ENCODE data around the gene CEP120. TPM values are rescaled to one million over a fixed set of nuclear protein-coding genes. Genes with fewer than 3 reads are reported as not detected.

Gene CEP120
- total RNA-seq, 4 donors from 2014 or later, result 15.9 to 31.5 (median 23.6) TPM

- H3K9me3 ChIP-seq, result no peaks in the 10 kb centered on the region
- no peak overlapping the region for H3K27ac ChIP-seq
- DNase-seq (ENCODE audit: low spot score in 2 of 2), result no peak
- 61 to 65% methylated on average over 3 of the region's 3 CpGs for WGBS, 2 donors
- H3K4me1 ChIP-seq, result peaks cover 0 to 21% (median 0%) of the 10 kb centered on the region in 4 donors
- no peak overlapping the region for H3K4me3 ChIP-seq
- no peak for TF ChIP-seq EP300 (IDR thresholded peaks at IDR 0.05)
- TF ChIP-seq POLR2A (IDR thresholded peaks at IDR 0.05), result no peak
- TF ChIP-seq CTCF (IDR thresholded peaks at IDR 0.05), result no peak
- no peaks in the 10 kb centered on the region for H3K27me3 ChIP-seq
- H3K36me3 ChIP-seq, result no peaks in the 10 kb centered on the region
These were observed 27.8 kb upstream of the CEP120 start for GRCh38 chr5:123451047-123451446.

- peaks cover 0 to 21% (median 0%) of the 10 kb centered on the region in 4 donors for H3K4me1 ChIP-seq
- no peaks in the 10 kb centered on the region for H3K9me3 ChIP-seq
- TF ChIP-seq POLR2A (IDR thresholded peaks at IDR 0.05) (no peak), CTCF (IDR thresholded peaks at IDR 0.05) (no peak), EP300 (IDR thresholded peaks at IDR 0.05) (no peak)
- DNase-seq (ENCODE audit: low spot score in 2 of 2), result peak in 1 of 2 donors; percentile 46
- no peaks in the 10 kb centered on the region for H3K36me3 ChIP-seq
- H3K27ac ChIP-seq, result no peak overlapping the region
- H3K4me3 ChIP-seq, result no peak overlapping the region
- no peaks in the 10 kb centered on the region for H3K27me3 ChIP-seq
These were observed 27.4 kb upstream of the CEP120 start for GRCh38 chr5:123450640-123451039.

GRCh38 chr5:123450114-123450513, 26.9 kb upstream of the CEP120 start:
- 33 to 47% methylated on average over 1 of the region's 1 CpG for WGBS, 2 donors
- Histone ChIP-seq H3K36me3 (no peaks in the 10 kb centered on the region), H3K4me1 (peaks cover 0 to 21% (median 0%) of the 10 kb centered on the region in 4 donors), H3K4me3 (no peak overlapping the region), H3K27me3 (no peaks in the 10 kb centered on the region), H3K27ac (no peak overlapping the region), H3K9me3 (no peaks in the 10 kb centered on the region)
- no peak for TF ChIP-seq CTCF (IDR thresholded peaks at IDR 0.05)
- no peak for TF ChIP-seq EP300 (IDR thresholded peaks at IDR 0.05)
- TF ChIP-seq POLR2A (IDR thresholded peaks at IDR 0.05), result no peak
- DNase-seq (ENCODE audit: low spot score in 2 of 2), result no peak

GRCh38 chr5:123449424-123449974, 26.3 kb upstream of the CEP120 start:
- Histone ChIP-seq H3K4me3 (no peak overlapping the region), H3K27me3 (no peaks in the 10 kb centered on the region), H3K36me3 (no peaks in the 10 kb centered on the region), H3K4me1 (peaks cover 0 to 21% (median 0%) of the 10 kb centered on the region in 4 donors), H3K9me3 (no peaks in the 10 kb centered on the region), H3K27ac (no peak overlapping the region)
- 47 to 52% methylated on average over 2 of the region's 2 CpGs for WGBS, 2 donors
- no peak for DNase-seq (ENCODE audit: low spot score in 2 of 2)
- TF ChIP-seq EP300 (IDR thresholded peaks at IDR 0.05) (no peak), CTCF (IDR thresholded peaks at IDR 0.05) (no peak), POLR2A (IDR thresholded peaks at IDR 0.05) (no peak)

- no peak for TF ChIP-seq CTCF (IDR thresholded peaks at IDR 0.05)
- TF ChIP-seq POLR2A (IDR thresholded peaks at IDR 0.05), result no peak
- no peak for TF ChIP-seq EP300 (IDR thresholded peaks at IDR 0.05)
- Histone ChIP-seq H3K27me3 (no peaks in the 10 kb centered on the region), H3K36me3 (no peaks in the 10 kb centered on the region), H3K4me3 (no peak overlapping the region), H3K27ac (no peak overlapping the region), H3K9me3 (no peaks in the 10 kb centered on the region), H3K4me1 (peaks cover 0 to 21% (median 0%) of the 10 kb centered on the region in 4 donors)
- no peak for DNase-seq (ENCODE audit: low spot score in 2 of 2)
- WGBS, 2 donors, result 93 to 94% methylated on average over 6 of the region's 6 CpGs
These were observed 25.5 kb upstream of the CEP120 start for GRCh38 chr5:123448743-123449142.
